Measurements from ENCODE around the gene TOR1AIP2.

GRCh38 chr1:179822065-179822464 lies 55.5 kb downstream of the TOR1AIP2 start:
- TF ChIP-seq CTCF (IDR thresholded peaks at IDR 0.05) = no peak
- no peak for TF ChIP-seq POLR2A (IDR thresholded peaks at IDR 0.05)
